Fibroblast of skin of left quadriceps (primary cell): Measurements from ENCODE around the gene KANK4.

Experiments used
- DNase-seq, 2 experiments: peaks; one replicate each; pipeline ENCODE4 v3.0.0-alpha.2; 2013; ENCODE audit warnings: low read depth in 2 of 2

KANK4 gene

DNA sequence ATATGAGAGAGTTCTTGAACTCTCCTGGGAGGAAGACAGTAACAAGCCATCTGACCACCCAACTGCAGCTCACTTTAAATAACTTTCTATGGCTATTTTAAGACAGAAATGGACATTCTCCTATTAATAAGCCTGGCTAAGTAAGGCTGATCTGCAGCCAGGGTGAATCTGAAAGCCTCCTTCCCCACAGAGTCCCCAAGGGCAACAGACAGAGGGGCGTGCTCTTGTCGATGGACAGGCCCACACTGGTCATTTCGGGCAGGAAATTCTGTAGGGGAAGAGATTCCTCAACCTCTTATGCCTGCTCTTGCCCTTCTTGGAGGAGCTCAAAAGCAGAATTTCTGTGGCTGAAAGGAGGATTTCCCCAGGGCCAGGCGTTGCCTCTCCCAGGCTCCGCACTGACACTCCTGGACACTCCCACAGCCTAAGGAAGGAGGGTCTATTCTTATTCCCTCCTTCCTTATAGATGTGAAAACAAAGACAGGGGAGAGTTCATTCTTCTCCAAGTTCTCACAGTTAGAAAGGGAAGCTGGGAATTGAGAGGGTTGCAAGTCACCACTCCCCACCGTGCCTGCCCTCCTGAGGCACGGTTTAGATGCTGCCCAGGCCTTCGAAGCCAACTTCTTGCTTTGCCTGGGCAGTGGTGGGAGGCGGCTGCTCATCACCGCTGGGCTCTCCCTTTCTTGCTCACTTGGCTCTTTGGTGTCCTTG is 17.9 kb upstream of the KANK4 start:
- no peak for DNase-seq

DNA sequence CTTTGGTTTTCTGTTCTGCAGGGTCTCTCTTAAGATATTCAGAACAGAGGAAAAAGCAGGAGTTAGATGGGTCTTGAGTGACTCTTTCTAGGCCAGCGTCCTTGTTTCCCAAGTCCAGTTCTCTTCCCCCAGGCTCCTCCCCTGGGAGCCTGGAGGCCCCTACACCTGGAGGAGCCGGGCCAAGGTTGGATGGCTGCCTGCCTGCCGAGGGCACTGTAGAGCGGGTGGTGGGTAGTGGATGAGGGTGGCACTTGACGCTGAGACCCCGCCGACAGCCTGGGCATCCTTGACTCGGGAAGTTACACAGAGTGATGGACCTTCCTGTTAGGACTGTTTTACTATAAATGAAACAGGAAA is 17.4 kb upstream of the KANK4 start:
- no peak for DNase-seq

DNA sequence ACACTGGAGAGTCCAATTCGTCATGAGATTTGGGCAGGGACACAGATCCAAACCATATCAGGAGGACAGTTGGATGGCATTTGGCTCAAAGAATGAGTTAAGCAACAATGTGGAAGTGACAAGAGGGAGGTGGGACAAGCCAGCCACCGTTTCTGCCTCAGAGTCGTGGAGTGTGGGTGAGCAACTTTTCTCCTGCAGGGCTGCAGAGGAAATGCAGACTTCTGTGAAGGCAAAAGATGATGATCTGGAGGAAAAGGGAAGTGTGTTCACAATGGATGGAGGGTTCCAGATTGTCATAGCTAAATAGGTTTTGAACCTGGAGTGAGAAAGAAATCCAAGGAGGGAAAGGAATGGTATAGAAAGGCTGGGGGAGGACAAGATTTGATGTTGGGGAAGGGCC is 16.4 kb upstream of the KANK4 start:
- no peak for DNase-seq

DNA sequence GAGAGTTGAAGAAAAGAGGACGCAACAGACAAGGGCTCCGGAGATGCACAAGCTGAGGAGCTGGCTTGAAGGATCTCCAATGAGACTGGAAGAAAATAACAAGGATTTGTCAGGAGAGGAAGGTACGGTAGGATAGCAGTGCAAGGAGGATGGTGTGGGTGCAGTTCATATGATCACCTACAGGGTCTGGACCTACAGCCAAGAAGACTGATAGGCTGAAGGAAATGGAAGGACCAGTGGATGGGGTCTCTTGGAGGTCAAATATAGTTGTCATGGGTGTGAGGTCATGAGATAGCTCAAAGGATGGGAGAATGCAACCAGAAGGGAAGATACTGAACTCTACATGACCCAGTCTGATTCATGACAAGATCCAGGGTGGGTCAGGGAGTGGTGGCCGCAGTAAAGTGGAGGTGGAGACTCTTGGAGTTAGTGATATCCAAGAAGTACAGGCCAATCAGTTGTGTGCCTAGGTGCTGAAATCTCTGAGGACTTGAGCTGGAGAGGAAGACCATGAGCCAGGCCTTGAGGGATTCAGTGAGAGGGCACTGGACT is 15.3 kb upstream of the KANK4 start:
- DNase-seq, result no peak

DNA sequence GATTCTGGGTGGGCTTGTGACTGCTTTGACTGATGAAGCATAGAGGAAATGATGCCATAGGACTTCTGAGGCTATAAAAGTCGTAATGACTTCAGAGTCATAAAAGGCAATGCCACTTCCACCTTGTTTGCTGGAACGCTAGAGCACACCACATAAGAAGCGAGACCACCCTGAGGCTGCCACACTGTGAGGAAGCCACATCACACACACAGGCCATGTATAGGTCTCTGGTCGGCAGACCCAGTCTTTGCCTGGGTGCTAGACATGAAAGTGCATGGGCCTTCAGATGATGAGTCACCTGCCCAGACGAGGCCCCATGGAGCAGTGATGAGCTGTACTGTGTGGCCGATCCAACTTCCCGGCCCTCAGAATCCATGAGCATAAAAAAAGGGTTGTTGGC is 14.2 kb upstream of the KANK4 start:
- DNase-seq, result no peak

DNA sequence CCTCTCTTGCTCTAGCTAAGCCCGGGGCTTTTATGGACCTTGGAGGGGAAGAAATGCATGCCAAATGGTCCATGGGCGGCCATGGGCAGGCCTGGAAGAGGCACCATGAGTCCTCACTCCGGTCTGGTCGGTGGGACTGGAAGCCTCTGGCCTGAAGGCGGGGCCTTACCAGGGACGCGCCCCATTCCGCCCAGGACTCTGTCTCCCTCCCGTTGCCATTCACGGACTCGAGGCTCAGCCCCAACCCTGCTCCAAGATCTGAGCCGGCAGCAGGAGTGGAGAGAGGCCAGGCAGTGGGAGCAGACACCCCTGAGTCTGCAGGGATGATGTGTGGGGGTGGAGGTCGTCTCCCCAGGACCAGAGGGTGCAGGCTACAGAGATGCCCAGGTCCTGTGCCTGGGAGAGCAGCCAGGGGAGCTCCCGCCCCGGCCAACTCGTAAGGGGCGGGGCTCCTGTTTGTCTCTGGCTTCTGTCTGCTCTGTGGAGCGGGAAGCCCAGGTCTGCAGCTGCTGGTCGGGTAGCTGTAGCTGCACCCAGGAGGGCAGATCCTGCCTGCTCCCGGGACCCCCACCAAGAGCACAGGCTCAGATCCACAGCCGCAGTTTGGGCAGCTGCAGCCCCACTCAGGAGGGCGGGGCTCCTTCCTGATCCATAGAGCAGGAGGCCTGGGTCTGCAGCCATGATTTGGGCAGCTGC is 8.3 kb upstream of the KANK4 start:
- no peak for DNase-seq

DNA sequence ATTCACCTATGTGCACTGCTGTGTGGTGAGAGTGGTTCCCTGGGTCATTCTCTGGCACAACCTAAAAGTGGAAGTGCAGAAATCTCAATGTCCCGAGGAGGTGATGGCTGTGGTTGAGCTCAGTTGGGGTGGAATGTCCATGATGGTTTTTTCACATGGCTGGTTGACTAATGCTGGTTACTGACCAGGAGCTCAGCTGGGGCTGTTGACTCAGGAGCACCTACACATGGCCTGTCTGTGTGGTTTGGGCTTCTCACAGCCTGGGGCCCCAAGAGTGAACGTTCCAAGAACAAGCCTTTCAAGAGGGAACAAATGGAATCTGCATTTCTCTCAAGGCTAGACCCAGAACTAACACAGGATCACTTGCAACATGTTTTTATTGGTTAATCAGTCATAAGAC is 6.4 kb upstream of the KANK4 start:
- DNase-seq, result peak in 1 of 2 experiments; percentile 10

DNA sequence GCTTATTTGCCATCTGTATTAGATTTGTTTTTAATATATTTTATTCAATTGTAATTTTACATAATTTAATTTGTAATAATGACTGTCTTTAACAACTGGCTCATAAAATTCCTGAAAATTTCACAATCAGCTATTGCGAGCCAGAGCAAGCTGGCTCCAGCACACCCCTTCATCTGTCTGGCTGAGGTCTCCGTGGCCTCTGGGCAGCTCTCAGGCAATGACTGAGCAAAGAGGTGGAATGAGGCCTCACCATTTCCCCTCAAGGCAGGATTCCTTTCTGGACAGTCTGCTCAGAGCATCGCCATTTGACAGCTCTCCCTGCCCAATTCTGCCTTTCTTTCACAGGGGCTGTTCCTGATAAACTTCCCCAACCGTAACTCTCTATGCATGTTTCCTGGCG is 5.8 kb upstream of the KANK4 start:
- DNase-seq, result peak; percentile 18 to 25

DNA sequence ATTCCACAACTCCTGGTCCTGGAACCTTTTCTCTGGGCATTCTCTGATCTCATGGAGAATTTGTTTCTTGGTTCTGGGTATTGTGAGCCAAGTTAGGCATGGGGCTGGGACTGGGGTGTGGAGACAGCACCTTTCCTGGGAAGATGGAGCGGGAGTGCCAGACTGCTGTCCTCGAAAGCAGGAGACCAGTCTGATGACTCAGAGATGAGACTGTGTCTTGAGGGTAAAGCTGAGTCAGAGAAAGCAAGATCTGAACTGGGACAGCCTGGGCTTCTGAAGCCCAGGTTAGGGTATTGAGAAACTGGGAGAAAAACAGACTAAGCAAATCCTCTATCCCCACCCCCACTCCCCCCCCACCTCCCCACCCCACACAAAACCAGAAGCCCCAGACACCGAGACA is 2.2 kb upstream of the KANK4 start:
- DNase-seq, result peak; percentile 36 to 37

DNA sequence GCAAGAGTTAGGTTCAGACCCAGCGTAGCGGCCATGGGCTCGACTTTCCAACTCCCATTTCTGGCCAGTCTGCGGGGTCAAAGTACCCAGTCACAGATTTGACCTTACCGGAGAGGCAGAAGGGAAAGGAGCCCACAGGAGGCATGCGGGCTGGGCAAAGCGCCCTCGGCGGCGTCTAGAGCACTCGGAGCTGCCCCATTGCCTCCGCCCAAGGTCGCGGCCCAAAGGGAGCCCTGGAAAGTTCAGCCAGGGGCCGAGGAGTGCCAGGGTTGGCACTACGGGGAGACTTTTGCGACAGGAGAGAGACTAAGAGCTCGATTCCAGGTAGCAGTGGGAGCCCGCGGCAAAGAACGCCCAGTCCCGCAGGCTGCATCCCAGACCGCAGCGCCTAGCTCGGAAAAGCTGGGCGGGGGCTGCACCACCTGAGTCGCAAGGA is 896 bp downstream of the KANK4 start:
- DNase-seq, result no peak

DNA sequence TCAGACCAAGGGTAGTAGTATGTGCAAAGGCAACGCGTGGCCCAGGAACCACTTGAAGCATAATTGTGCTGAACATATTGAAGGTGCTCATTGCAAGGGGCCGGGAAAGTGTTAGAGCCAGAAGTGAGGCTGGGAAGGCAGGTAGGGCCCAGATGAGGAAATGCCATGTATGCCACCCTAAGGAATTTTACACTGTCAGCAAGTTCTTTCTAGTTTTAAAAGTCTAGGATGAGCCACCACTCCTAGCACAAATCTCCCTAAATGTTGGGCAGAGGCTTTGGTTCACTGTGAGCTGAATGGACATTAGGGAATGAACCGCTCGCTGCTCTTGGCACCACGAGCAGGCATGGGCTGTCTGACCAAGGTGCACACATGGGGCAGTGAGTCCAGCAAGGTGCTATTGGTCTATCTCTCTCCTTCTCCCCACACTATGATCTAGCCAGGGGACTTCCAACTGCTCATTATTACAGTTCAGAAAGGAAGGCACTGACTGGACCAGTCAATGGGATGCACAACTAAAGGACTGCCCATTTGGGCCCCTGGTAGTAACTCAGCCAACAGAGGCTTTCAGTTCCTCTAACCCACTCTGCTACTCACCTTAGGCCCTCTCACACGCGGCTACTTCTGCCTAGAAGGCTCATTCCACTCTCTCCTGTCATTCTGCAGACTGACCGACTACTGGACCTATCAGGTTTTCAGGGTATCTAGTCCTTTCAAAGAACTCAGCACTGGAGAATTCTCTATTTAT is 2.0 kb downstream of the KANK4 start:
- DNase-seq, result no peak

DNA sequence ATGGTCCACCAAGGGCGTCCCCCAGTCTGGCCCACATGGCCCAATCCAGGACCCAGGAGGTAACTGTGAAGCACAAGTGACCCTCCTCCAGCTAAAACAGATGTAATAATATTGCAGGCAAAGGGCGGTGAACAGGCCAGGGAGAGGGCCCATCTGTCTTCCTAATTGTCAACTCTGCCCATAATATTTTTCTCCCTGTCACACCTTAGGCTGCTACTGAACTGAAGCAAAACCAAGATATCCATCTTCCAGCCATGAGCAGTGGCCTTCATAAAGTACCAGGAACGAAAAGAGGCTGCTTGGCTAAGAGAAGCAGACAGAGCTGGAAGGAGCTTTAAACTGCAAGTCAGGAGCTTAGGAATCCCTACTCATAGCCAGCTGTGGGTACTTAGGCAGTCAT is 3.1 kb downstream of the KANK4 start:
- DNase-seq, result no peak

DNA sequence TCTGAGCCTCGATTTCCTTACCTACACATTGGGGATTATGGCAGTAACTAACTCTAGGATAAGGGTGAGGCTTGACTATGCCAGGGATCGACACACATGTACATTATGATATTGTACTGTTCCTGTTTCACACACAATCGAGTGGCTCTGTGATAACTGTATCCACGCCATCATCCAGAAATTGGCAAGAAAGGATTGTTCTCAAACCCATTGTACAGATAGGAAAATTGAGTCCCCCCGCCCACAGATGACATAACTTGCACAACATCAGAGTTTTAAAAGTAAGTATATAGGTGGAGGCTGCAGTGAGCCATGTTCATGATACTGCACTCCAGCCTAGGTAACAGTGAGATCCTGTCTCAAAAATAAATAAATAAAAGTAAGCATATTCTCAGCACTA is 3.8 kb downstream of the KANK4 start:
- no peak for DNase-seq

DNA sequence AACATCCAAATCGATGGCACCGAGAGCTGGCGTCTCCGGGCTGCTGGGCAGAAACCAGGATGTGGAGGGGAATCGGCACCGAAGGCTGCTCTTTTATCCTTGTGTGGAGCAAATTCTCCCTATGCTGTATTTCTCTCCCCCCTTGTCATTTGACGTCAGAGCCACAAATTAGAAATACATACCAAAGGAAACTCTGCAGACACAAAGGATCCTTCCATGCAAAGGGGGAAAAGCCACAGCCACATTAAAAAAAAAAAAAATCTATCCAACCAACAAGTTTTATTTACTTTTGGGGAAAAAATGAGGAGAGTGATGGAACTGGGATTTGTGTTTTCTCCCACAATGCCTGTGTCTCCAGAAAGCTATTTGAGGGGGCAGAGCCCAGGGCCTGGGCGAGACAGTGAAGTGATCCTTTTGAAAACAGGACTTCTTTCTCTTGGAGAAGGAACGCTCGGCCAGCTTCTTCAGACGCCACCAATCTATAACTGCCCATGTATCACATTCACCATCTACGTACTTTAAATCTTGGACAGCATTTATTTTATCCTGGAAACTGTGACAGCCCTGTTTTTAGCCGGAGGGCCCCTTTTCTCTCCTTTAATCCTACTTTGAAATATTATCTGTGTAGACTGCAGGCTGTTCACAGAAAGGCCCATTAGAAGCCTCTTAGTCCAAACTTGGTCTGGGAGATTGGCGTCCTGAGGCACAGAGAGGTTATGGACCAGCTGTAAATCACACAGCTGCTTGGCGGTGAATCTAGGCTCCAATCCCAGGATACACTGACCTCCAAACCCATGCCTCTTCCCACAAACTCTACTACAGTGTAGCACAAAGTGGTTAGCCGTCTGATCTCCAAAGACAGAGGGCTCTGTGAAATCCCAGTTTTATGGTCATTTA is 4.5 kb downstream of the KANK4 start:
- peak in 1 of 2 experiments; percentile 10 for DNase-seq

DNA sequence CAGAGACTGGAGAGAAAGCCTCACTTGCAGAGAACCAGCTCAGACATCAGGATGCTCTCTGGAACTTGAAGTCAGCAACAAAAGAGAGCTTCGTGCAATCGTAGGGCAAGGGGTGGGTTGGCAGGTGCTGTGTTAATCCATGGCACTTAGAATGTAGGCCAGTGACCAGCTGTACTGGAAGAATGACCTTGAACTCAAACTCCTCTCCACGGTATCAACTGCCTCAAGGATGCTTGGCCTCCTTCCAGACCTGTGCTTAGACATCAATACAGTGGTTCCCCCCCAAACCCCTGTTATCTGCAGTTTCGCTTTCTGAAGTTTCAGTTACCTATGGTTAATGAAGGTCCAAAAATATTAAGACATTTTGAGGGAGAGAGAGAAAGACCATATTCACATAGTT is 6.5 kb downstream of the KANK4 start:
- no peak for DNase-seq

DNA sequence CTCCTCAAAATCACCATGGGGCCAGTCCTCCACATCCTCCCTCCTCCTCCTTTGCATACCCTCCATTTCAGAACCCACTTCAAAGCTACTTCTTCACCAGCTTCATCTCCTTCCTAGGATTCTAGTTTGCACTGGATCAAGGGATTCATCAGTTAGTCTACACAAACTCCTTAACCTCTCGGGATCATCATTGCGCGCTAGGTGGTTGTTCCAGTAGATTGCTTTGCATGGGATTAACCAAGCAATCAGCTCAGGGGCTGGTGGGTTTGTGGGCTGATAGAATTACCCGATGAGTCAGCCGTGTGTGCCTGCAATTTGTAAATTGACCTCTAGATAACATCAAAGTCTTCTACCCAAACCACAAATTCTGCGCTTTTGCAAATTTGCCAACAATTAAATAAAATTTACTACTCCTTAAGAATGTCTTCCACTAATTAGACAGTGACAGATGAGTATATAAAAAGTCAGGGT is 7.7 kb downstream of the KANK4 start:
- DNase-seq, result no peak

DNA sequence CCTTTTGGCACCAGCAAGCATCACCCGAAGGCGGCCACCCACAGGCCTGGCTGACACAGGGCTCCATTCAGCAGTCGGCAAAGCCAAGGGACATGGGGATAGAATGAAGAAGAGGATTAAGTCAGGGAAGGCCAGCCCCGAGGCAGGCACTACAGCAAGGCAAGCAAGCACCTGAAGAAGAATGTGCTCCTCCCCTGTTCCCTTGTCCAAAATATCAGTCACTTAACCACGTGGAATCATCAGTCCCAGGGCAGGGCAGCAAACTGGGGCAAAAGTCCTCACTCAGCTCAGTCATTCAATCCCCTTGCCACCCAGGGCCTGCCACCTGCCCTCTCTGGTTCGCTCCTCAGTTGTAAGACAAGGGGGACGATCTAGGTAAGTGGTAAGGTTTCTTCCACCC is 9.3 kb downstream of the KANK4 start:
- DNase-seq, result no peak

DNA sequence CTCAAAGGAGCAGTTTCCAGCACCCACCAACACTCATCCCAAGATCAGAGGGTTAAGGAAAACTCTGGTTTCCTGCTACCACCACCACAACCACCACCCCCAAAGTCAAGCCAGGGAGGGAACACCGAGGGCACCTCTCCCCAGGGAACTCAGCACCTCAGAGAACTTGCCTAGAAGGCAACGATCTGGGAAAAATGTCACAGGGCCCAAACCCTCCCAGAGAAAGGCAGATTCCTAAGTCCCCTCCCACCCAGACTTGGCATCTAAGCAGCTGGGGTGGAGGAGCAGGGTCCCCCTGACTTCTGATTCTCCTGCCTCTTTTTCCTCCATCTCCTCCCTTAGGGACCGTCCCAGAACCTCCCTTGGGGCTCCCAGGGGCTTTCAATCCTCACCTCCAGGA is 10.6 kb downstream of the KANK4 start:
- no peak for DNase-seq

DNA sequence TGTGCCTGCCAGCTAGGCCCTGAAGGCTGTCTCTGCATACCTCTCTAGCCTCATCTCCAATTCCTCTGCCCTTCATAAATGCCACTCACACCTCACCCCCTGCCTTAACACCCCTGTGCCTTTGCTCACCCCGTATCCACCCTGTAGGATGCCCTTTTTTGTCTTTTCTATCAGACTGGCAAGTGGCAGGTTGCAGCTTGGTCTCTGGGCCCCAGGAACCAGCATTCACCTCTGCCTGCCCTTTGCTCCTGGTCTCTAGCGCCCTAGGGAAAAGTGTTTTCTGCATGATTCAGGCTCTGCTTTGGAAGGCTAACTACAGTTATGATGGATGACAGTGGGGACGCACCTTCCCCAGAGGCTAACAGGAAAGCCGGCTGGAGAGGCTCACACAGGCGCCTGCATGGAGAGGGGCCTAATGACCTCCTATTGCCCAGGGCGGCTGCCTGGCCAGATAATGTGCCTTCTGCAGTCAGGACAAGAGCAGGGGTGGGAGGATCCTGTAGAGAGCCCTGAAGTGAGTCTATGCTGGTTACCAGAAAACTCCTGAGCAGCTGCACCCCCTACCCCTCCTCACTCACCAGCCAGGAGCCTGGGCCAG is 11.2 kb downstream of the KANK4 start:
- DNase-seq, result no peak

DNA sequence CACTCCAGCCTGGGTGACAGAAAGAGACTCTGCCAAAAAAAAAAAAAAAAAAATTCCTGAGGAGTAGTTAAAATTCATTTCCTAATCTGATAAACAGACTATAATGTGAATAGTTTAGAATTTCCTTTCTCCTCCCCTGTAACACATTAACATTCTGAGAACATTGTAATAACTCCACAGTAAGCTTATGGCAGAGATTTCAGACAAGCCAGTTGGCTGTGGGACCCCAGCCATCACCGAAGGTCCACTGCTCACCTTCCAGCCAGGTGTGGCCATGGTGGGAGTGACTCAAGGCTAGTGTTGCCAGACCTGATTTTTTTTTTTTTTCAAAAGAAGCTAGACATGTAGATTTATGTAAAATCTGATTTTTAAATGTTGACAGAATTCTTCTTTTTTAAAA is 11.8 kb downstream of the KANK4 start:
- no peak for DNase-seq

DNA sequence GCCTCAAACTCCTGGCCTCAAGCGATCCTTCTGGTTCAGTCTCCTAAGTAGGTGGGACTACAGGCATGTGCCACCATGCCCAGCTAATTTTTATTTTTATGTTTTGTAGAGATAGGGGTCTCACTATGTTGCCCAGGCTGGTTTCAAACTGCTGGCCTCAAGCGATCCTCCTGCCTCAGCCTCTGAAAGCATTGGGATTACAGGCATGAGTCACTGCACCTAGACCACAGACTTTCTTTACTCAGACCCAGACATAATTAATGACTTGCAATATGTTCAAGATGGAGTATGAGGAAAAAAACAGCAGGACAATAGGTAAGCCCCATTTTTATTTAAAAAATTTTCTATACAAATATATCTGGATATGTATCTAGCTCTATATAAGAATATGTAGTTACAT is 13.2 kb downstream of the KANK4 start:
- DNase-seq, result no peak
